ENCODE results near the gene SCFD2. TPM values are rescaled to one million over a fixed set of nuclear protein-coding genes. Genes with fewer than 3 reads are reported as not detected.

Gene SCFD2
- total RNA-seq, 3 donors from 2014 or later, result 22.8 to 33.8 (median 25.0) TPM

- no peak overlapping the region for H3K27ac ChIP-seq
- H3K27me3 ChIP-seq, result no peaks in the 10 kb centered on the region
- H3K4me1 ChIP-seq, result no peaks in the 10 kb centered on the region
- intact Hi-C loops (cut with DNase I; ENCODE audit: low total_unique reads), result loop anchor here (5.0 kb wide), 1 partner anchor 389 kb away; no protein-coding TSS in a partner anchor
- TF ChIP-seq POLR2AphosphoS5 (IDR thresholded peaks at IDR 0.05), result no peak
- no peaks in the 10 kb centered on the region for H3K36me3 ChIP-seq
- H3K9me3 ChIP-seq, result no peaks in the 10 kb centered on the region
- H3K4me3 ChIP-seq, result no peak overlapping the region
- no peak for DNase-seq (ENCODE audit: low spot score in 2 of 2)
These were observed 267.2 kb downstream of the SCFD2 start for GRCh38 chr4:53098681-53099121.

GRCh38 chr4:53094040-53094439 is 271.8 kb downstream of the SCFD2 start:
- intact Hi-C loops (cut with DNase I; ENCODE audit: low total_unique reads), result no loop called here
- no peaks in the 10 kb centered on the region for H3K4me1 ChIP-seq

GRCh38 chr4:53089936-53090729 is 275.7 kb downstream of the SCFD2 start:
- H3K36me3 ChIP-seq, result no peaks in the 10 kb centered on the region
- H3K9me3 ChIP-seq, result peaks cover 0 to 8% of the 10 kb centered on the region in 2 donors
- H3K27ac ChIP-seq, result no peak overlapping the region
- H3K4me1 ChIP-seq, result no peaks in the 10 kb centered on the region
- DNase-seq (ENCODE audit: low spot score in 2 of 2), result no peak
- TF ChIP-seq CTCF (IDR thresholded peaks at IDR 0.05) (no peak), POLR2AphosphoS5 (IDR thresholded peaks at IDR 0.05) (peak in 1 of 3 donors; percentile 64)
- intact Hi-C loops (cut with DNase I; ENCODE audit: low total_unique reads), result no loop called here
- no peak overlapping the region for H3K4me3 ChIP-seq
- no peaks in the 10 kb centered on the region for H3K27me3 ChIP-seq

More at GRCh38 chr4:53094040-53094439, 271.8 kb downstream of the SCFD2 start:
- no peaks in the 10 kb centered on the region for H3K36me3 ChIP-seq
- TF ChIP-seq POLR2AphosphoS5 (IDR thresholded peaks at IDR 0.05) (no peak), POLR2A (IDR thresholded peaks at IDR 0.05) (no peak), CTCF (IDR thresholded peaks at IDR 0.05) (no peak)
- DNase-seq (ENCODE audit: low spot score in 2 of 2), result no peak
- H3K4me3 ChIP-seq, result no peak overlapping the region
- no peak overlapping the region for H3K27ac ChIP-seq
- no peaks in the 10 kb centered on the region for H3K9me3 ChIP-seq
- H3K27me3 ChIP-seq, result no peaks in the 10 kb centered on the region

- H3K4me1 ChIP-seq, result no peaks in the 10 kb centered on the region
- H3K27ac ChIP-seq, result no peak overlapping the region
- DNase-seq (ENCODE audit: low spot score in 2 of 2), result no peak
- no peak overlapping the region for H3K4me3 ChIP-seq
- peaks cover 0 to 12% of the 10 kb centered on the region in 2 donors for H3K9me3 ChIP-seq
- no peak for TF ChIP-seq POLR2A (IDR thresholded peaks at IDR 0.05)
- TF ChIP-seq POLR2AphosphoS5 (IDR thresholded peaks at IDR 0.05), result no peak
- no peak for TF ChIP-seq CTCF (IDR thresholded peaks at IDR 0.05)
- intact Hi-C loops (cut with DNase I; ENCODE audit: low total_unique reads), result no loop called here
- no peaks in the 10 kb centered on the region for H3K27me3 ChIP-seq
- H3K36me3 ChIP-seq, result no peaks in the 10 kb centered on the region
These were observed 277.7 kb downstream of the SCFD2 start for GRCh38 chr4:53088152-53088551.

GRCh38 chr4:53076374-53076958 is 289.4 kb downstream of the SCFD2 start:
- Histone ChIP-seq H3K4me3 (no peak overlapping the region), H3K9me3 (no peaks in the 10 kb centered on the region), H3K36me3 (no peaks in the 10 kb centered on the region), H3K27me3 (no peaks in the 10 kb centered on the region), H3K27ac (no peak overlapping the region), H3K4me1 (no peaks in the 10 kb centered on the region)
- no peak for DNase-seq (ENCODE audit: low spot score in 2 of 2)
- intact Hi-C loops (cut with DNase I; ENCODE audit: low total_unique reads), result no loop called here
- TF ChIP-seq CTCF (IDR thresholded peaks at IDR 0.05) (no peak), POLR2AphosphoS5 (IDR thresholded peaks at IDR 0.05) (no peak), POLR2A (IDR thresholded peaks at IDR 0.05) (no peak)
